ENCODE measurements around the gene PPP2R3B.
"Not testable (repeated sequence)": the region's sequence is repeated elsewhere in the genome, so short reads cannot be mapped to it uniquely, and the experiment has no call there.

Gene PPP2R3B

DNA sequence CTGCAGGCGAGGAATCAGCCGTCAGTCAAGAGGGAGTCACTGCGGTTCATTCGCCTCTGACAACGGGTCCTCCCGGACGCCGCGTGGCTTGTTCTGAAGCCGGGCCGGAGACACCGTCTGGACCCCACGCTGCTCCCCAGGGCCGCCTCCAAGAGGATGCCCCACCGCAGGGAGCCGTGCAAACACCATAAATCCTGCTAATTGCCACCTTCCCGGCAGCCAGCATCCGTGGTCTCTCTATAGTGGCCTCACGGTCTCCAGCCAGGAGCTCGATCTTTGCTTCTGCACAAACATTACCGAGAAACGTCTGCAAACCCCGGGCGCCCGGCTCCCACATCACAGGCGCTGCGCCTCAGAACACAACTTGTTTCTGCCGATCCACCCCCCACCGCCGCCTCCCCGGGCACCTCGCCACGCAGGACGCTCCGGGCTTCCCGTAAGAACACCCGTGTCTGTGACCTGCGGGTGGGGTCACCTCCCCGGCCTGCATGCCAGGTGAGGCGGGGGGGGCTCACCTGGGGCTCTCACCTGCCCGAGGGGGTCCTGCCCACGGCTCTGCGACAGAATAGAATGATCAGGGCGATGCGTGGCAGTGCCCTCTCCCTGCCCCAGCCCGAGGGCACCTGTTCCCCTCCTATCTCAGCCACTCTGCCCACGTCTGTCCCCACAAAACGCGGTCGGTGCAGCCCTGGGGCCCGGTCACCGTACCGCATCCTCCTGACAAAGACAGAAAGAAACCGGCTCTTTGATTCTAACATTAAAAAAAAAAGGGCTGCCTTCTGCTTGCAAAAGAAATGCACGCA lies 32.4 kb upstream of the PPP2R3B start:
- DNase-seq (ENCODE audit: low spot score), result no peak
- TF ChIP-seq, protein P1, sequence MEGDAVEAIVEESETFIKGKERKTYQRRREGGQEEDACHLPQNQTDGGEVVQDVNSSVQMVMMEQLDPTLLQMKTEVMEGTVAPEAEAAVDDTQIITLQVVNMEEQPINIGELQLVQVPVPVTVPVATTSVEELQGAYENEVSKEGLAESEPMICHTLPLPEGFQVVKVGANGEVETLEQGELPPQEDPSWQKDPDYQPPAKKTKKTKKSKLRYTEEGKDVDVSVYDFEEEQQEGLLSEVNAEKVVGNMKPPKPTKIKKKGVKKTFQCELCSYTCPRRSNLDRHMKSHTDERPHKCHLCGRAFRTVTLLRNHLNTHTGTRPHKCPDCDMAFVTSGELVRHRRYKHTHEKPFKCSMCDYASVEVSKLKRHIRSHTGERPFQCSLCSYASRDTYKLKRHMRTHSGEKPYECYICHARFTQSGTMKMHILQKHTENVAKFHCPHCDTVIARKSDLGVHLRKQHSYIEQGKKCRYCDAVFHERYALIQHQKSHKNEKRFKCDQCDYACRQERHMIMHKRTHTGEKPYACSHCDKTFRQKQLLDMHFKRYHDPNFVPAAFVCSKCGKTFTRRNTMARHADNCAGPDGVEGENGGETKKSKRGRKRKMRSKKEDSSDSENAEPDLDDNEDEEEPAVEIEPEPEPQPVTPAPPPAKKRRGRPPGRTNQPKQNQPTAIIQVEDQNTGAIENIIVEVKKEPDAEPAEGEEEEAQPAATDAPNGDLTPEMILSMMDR (conservative IDR thresholded peaks at IDR 0.05; ENCODE audit: low read depth), result no peak
- no peak overlapping the region for H3K27ac ChIP-seq
- CTCF ChIA-PET, result no interaction called here
- POLR2A ChIA-PET (ENCODE audit: low non-redundant PET), result no interaction called here

DNA sequence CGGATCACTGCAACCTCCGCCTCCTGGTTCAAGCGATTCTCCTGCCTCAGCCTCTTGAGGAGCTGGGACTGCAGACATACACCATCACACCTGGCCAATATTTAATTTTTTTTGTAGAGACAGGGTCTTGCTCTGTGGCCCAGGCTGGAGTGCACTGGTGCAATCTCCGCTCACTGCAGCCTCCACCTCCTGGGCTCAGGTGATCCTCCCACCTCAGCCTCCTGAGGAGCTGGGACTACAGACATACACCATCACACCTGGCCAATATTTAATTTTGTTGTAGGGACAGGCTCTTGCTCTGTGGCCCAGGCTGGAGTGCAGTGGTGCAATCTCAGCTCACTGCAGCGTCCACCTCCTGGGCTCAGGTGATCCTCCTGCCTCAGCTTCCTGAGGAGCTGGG lies 28.8 kb upstream of the PPP2R3B start:
- H3K27ac ChIP-seq; POLR2A ChIA-PET (ENCODE audit: low non-redundant PET); CTCF ChIA-PET; DNase-seq (ENCODE audit: low spot score): not testable (repeated sequence)

DNA sequence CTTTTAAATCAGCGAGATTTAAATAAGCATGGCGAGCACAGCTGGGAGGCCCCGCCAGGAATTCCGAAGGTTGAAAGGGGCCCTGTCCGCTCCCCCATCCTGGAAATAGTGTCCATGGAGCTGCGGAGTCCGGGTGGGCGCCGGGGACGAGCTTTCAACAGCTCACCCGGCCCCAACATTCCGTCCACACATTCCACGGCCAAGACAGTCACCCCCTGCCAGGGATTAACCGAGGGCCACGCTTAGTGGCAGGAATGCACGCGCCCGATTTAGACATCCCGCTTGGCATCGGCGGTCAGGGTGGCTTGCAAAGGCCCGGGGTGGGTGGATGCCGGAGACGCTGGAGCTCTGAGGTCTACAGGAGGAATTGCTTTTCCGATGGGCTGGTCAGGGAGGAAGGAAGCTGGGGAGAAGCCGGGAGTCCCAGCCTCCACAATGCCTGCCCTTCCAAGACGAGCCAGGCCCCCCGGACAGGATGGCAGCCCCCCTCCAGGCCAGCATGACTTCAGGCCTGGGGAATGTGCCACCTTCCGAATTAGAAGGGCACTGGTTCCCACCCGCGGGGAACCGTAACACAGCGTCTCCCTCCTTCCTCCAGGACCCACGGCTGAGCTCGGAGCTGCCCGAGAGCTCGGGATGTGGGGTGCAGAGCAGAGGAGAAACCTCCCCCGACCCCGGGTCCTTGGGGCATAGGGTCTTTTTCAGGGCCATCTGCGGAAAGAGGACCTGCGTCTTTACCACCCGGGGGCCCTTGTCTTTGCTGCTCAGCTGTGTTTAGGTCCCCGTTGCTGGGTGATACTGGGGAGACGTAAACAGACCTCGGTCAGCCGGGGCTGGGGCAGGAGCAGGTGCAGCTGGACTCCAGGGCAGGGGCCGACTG lies 26.9 kb upstream of the PPP2R3B start:
- no peak overlapping the region for H3K27ac ChIP-seq
- ChIA-PET CTCF (no interaction called here), POLR2A (ENCODE audit: low non-redundant PET) (no interaction called here)
- TF ChIP-seq, protein P1 (conservative IDR thresholded peaks at IDR 0.05; ENCODE audit: low read depth), result no peak
- no peak for DNase-seq (ENCODE audit: low spot score)

DNA sequence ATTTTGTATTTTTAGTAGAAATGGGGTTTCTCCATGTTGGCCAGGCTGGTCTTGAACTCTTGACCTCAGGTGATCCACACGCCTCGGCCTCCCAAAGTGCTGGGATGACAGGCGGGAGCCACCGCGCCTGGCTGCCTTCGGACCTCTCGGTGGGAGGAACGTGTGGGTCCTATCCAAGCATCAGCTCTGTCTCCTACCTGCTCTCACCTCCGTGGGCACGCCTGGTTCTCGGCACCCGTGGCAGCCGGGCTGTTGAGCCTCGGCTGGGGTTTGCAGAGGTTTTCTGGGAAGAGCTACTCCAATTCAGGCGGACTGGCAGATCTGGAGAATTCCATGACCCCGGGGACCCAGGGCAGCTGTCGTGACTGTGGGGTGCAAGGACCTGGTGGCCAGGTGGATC lies 23.6 kb upstream of the PPP2R3B start:
- ChIA-PET POLR2A (ENCODE audit: low non-redundant PET) (no interaction called here), CTCF (no interaction called here)
- TF ChIP-seq, protein P1 (conservative IDR thresholded peaks at IDR 0.05; ENCODE audit: low read depth), result no peak
- no peak for DNase-seq (ENCODE audit: low spot score)
- no peak overlapping the region for H3K27ac ChIP-seq

DNA sequence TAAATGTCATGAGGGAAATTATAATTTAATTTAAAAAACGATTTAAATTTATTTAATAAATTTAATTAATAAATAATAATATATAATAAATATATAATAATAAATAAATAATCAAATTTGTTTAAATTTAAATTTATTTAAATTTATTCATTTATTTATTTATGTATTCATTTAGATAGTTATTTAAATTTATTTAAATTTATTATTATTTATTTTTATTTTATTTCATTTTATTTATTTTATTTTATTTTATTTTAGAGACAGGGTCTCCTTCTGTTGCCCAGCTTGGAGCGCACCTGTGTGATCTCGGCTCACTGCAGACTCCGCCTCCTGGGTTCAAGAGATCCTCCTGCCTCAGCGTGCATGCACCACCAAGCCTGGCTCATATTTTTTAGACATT lies 18.4 kb upstream of the PPP2R3B start:
- DNase-seq (ENCODE audit: low spot score), result no peak
- TF ChIP-seq, protein P1 (conservative IDR thresholded peaks at IDR 0.05; ENCODE audit: low read depth), result no peak
- ChIA-PET CTCF (no interaction called here), POLR2A (ENCODE audit: low non-redundant PET) (no interaction called here)
- no peak overlapping the region for H3K27ac ChIP-seq

DNA sequence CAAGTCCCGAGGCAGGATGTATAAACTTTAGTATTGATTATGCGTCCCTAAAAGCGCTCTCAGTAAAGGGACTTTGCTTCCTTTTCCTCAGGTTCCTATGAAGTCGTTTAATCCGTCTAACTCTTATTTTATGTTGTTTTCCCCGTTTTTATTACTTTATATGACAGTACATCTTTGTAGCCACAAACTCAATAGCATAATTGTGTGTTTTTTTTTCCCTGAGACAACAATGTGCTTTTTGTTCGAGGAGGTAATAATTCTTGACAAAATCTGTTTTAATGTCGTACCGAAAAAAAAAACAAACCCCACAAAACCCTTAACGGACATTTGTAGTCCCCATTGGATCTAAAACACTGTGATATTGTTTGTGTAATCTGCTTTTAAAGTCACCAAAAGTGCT lies 17.9 kb upstream of the PPP2R3B start:
- POLR2A ChIA-PET (ENCODE audit: low non-redundant PET), result no interaction called here
- H3K27ac ChIP-seq, result no peak overlapping the region
- TF ChIP-seq, protein P1 (conservative IDR thresholded peaks at IDR 0.05; ENCODE audit: low read depth), result no peak
- DNase-seq (ENCODE audit: low spot score), result no peak
- CTCF ChIA-PET, result no interaction called here

DNA sequence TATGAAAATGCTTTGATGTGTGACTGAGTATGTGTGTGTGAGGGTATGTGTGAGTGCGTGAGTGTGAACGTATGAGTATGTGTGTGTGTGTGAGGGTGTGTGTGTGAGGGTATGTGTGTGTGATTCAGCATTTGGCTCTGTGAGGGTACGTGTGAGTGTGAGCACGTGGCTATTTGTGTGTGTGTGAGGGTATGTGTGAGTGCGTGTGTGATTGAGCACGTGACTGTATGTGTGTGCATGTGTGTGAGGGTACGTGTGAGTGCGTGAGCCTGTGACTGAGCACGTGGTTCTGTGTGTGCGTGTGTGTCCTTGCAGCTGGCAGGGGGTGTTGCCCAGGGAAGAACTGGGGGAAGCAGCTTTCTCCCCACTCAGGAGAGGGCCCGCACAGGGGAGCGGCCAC lies 16.1 kb upstream of the PPP2R3B start:
- POLR2A ChIA-PET (ENCODE audit: low non-redundant PET), result no interaction called here
- no peak for DNase-seq (ENCODE audit: low spot score)
- CTCF ChIA-PET, result no interaction called here
- TF ChIP-seq, protein P1 (conservative IDR thresholded peaks at IDR 0.05; ENCODE audit: low read depth), result no peak
- no peak overlapping the region for H3K27ac ChIP-seq

Data from RWPE1 (cell line).